ENCODE data around the gene NOS3.

The NOS3 gene

GRCh38 chr7:150949564-150949963 is 41.3 kb upstream of the NOS3 start:
- no peak for FAIRE-seq
- DNase-seq (ENCODE audit: insufficient read length, low spot score) = no peak
- TF ChIP-seq, protein P1, sequence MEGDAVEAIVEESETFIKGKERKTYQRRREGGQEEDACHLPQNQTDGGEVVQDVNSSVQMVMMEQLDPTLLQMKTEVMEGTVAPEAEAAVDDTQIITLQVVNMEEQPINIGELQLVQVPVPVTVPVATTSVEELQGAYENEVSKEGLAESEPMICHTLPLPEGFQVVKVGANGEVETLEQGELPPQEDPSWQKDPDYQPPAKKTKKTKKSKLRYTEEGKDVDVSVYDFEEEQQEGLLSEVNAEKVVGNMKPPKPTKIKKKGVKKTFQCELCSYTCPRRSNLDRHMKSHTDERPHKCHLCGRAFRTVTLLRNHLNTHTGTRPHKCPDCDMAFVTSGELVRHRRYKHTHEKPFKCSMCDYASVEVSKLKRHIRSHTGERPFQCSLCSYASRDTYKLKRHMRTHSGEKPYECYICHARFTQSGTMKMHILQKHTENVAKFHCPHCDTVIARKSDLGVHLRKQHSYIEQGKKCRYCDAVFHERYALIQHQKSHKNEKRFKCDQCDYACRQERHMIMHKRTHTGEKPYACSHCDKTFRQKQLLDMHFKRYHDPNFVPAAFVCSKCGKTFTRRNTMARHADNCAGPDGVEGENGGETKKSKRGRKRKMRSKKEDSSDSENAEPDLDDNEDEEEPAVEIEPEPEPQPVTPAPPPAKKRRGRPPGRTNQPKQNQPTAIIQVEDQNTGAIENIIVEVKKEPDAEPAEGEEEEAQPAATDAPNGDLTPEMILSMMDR (IDR thresholded peaks at IDR 0.05; ENCODE audit: insufficient read depth, missing control alignments) = no peak

DNA sequence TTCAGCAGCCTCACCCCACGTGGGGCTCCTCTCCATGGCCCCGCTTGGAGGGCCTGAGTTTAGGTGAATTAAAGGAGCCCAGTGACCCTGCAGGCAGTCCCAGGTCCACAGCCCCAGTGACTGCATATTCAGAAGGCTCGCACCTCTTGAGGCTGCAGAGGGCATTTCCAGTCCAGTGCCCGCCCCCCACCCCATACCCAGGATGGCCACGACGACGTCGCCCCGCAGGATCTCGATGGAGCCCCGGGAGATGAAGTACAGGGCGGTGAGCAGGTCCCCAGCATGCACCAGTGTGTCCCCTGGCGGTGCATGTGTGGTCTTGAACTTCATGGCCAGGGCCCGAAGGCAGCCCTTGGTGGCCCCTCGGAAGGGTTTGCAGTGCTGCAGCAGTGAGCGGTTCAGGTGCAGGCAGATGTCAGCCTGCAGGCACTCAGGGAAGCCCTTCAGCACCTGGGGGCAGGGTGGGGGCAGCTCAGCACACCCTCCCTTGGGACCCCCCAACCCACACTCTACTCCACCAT is 40.8 kb upstream of the NOS3 start:
- DNase-seq (ENCODE audit: insufficient read length, low spot score) (no peak), FAIRE-seq (no peak)
- TF ChIP-seq, protein P1 (IDR thresholded peaks at IDR 0.05; ENCODE audit: insufficient read depth, missing control alignments) = no peak

- TF ChIP-seq, protein P1 (IDR thresholded peaks at IDR 0.05; ENCODE audit: insufficient read depth, missing control alignments) = no peak
- FAIRE-seq = no peak
These were observed 40.2 kb upstream of the NOS3 start for GRCh38 chr7:150950496-150951180.

DNA sequence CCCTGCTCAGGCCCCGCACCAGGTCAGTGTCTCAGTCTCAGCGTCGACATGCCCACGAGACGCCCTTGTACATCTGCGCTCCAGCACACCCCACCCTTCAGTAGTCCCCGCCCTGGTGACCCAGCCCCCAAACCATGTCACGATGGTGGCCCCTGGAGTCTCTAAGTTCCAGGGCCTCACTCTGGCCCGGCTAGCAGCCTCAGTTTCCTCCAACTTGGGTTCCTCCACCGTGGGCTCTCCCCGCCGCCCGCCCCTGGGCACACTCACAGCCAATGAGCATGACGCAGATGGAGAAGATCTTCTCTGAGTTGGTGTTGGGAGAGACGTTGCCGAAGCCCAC is 39.7 kb upstream of the NOS3 start:
- no peak for DNase-seq (ENCODE audit: insufficient read length, low spot score)
- no peak for FAIRE-seq
- TF ChIP-seq, protein P1 (IDR thresholded peaks at IDR 0.05; ENCODE audit: insufficient read depth, missing control alignments) = no peak

More at GRCh38 chr7:150950496-150951180, 40.2 kb upstream of the NOS3 start:
- no peak for DNase-seq (ENCODE audit: insufficient read length, low spot score)

DNA sequence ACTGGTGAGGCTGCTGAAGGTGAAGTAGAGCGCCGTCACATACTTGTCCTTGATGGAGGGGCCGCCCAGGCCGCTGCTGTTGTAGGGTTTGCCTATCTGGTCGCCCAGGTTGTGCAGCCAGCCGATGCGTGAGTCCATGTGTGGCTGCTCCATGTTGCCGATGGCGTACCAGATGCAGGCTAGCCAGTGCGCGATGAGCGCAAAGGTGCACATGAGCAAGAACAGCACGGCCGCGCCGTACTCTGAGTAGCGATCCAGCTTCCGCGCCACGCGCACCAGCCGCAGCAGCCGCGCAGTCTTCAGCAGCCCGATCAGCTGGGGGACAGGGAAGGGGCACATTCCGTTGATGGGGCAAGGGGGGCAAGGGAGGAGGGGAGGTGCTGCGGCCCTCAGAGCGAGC is 39.3 kb upstream of the NOS3 start:
- TF ChIP-seq, protein P1 (IDR thresholded peaks at IDR 0.05; ENCODE audit: insufficient read depth, missing control alignments) = no peak
- DNase-seq (ENCODE audit: insufficient read length, low spot score) = no peak
- FAIRE-seq = no peak

DNA sequence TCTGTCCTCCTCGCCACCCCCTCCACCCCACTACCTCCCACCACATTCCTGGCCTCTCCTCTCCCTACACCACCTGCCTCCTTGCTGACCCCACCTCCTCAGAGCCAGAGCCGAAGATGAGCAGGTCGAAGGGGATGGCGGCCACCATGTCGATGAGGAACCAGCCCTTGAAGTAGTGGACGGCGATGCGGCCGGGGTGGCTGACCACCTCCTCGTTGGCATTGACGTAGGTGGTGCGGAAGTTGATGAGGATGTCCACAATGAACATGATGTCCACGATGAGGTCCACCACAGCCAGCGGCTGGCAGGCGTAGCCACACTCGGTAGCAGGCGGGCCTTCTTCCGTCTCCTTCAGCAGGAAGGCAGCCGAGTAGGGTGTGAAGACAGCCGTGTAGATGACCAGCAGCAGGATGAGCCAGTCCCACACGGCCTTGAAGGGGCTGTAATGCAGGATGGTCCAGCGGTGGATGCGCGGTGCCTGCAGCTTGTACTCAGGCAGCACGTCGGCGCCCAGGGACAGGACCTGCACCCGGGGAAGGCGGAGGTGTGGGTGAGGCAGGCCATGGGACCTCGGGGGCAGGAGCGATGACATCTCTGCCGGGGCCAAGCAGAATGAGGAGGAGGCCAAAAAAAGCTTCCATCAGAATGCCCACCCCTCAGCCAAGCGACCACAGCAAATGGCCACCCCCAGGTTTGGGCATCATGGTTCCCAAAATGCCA is 38.3 kb upstream of the NOS3 start:
- TF ChIP-seq, protein P1 (IDR thresholded peaks at IDR 0.05; ENCODE audit: insufficient read depth, missing control alignments) = no peak
- no peak for DNase-seq (ENCODE audit: insufficient read length, low spot score)
- no peak for FAIRE-seq
